ENCODE results near the gene DNAJB8.

The DNAJB8 gene

DNA sequence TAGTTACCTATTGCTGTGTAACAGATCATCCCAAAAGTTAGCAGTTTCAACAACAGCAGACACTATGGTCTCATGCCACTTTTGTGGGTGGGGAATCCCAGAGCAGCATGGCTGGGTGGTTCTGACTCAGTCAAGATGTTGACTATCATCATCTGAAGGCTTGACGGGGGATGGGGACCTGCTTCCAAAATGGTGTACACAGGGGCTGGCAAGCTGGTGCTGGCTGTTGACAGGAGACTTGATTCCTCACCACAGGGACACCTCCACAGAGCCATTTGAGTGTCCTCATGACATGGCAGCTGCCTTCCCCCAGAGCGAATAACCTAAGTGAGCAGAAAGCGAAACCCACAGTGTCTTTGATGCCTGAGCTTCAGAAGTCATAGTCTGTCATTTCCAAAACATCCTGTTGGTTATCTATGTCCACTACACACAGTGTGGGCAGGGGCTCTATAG, 19.1 kb downstream of the DNAJB8 start:
- DNase-seq (ENCODE audit: low spot score), result no peak

DNA sequence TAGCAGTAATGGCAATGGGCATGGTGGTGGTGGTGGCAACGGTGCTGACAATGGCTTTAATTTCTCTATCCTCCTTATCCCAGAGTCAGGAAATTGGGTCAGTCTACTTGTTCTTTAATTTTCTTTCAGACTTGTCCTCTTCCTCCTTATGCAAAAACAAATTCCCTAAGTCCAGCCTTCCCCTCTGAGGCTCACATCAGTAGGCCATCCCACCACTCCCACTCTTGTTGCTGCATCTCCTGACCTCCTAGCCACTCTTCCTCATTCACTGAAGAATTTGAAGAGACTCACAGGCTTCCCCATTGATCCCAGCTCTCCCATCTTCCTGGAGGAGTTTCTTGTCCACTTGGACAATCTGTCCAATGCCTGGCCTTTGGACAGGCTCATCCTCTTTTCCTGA, 19.9 kb downstream of the DNAJB8 start:
- DNase-seq (ENCODE audit: low spot score), result no peak

DNA sequence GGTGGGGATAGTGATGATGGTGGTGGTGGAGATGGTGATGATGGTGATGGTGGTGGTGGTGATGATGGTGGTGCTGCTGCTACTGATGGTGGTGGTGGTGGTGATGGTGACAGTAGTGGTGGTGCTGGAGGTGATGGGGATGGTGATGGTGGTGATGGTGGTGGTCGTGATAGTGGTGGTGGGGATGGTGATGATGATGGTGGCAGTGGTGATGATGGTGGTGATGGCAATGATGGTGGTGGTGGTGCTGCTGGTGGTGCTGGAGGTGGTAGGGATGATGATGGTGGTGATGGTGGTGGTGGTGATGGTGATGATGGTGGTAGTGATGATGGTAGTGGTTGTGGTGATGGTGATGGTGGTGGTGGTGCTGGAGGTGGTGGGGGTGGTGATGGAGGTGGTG, 21.3 kb downstream of the DNAJB8 start:
- no peak for DNase-seq (ENCODE audit: low spot score)

DNA sequence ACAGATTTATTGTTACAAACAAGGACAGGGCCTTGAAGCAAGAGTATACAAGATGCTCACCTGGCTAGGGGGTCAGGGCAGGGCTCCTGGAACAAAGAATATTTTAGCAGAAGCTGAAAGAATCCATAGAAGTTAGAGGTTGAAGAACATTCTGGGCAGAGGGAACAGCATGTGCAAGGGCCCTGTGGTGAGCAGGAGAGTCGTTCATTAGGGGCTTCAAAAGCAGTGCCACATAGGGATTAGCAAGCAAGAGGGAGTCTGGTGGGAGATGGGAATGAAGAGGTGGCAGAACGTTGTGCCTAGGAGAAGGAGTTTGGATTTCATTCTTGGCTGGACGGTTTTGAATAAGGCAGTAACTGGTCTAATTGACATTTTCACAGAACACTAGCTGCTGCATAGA, 22.9 kb downstream of the DNAJB8 start:
- DNase-seq (ENCODE audit: low spot score), result no peak

DNA sequence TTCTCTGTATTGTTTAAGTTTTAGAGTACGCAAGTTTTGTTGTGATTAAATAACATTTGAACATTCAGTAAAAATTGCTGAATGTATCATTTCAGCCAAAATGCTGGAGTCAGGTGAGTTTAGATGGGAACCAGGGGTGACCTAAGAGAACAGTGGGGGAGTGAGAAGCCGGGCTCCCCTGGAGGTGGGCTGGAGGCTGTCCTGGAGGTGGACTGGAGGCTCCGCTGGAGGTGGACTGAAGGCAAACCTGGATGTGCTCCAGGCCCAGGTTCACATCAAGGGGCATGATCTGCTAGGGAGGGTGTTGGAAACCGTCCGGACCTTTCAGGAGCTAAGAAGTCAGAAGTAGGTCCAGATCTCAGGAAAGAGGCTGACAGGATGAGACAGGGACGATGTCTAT, 23.7 kb downstream of the DNAJB8 start:
- no peak for DNase-seq (ENCODE audit: low spot score)

DNA sequence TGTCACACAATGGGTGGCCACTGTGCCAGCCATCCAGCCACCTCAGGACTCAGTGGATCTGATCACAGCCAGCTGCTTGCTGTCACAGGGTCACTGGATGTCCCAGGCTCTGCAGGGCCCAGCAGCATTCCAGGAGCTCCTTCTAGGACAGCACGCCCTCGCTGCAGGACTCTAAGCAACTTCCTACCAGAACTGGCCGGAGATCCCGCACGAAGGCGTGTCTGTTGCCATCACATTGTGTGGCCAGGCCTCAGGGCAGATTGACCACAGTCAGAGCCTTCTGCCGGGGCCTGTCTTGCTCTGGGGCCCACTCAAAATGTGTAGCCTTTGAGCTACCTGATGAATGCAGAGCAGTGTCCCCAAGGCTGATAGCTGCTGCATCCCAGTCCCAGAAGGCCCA, 24.6 kb downstream of the DNAJB8 start:
- DNase-seq (ENCODE audit: low spot score), result no peak

DNA sequence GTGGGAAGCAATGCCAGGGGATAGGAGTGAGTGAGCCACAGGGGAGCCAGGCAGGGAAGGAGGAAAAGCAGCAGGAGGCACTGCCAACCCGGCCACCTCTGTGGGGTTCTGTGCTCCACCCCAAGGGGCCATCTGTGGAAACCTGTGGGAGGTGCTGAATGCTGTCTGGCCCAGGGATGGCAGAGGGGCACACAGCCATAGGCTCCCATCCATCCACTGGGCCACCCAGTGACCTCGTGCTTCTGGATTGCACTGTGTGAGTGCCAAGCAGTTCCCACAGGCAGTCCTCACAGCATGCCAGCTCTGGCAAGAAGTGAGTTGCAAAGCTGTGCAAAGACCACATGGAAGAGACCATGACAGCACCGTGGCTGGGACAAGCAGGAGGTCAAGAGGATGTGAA, 27.5 kb downstream of the DNAJB8 start:
- DNase-seq (ENCODE audit: low spot score), result no peak

DNA sequence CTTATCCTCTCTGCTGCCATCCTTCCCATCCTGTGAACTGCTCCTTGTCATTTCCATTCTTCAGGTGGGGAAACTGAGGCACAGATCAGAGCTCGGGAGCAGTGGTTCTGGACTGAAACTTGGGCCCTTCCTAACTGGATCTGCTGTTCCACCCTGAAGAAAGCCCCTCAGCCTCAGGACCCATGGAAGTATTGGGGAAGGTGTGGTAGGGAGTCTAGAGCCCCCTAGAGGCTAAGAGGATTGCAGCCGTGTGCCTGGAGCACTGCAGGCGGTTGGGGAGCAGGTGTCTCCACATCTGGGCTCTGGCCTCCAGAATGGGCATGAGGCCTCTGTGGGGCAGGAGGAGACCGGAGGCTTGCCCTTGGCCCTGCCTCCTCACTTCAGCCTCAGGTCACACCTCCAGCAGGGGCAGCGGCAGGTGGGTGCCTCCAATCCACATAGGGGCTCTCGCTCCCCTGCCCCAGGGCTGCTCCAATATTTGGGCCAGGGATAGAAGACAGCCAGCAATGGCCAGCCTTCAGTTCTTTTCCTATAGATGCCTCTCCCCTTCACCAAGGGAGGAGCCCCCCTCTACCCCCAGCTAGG, 28.1 kb downstream of the DNAJB8 start:
- no peak for DNase-seq (ENCODE audit: low spot score)

DNA sequence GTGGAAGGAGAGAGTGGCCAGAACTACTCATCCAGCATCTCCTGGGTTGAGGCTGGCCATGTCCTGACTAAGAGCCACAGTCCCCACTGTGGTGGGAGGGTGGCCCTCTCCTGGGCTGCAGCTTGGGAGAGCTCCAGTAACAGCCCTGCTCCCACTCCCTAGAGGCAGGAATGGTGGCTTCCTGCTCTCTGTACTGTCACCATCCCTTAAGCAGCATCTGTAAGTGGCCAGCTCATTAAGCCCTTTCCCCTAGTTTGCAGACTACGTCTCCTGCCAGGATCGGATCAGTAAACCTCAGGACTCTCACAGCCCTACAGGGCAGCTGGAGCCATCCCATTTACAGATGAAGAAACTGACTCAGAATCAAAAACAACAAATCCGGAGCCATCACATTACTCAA, 30.5 kb downstream of the DNAJB8 start:
- DNase-seq (ENCODE audit: low spot score), result no peak

DNA sequence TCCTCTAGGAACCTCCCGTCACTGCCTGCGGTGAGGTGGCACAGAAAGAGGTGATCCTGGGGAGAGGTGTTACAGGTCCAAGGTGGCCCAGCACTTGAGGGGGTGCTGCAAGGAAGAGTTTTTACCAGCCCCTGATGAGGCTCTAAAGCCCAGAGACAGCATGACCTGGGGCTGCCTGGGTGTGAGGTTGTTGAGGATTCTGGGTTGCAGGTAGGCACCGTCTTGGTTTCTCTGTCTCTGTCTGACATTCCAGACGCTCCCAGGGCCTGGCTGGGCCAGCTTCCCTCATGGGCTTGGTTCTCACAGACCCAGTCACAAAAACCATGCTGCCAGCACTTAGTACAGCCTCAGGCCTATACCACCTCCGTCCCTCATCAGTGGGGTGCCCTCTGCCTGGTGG, 31.1 kb downstream of the DNAJB8 start:
- DNase-seq (ENCODE audit: low spot score), result no peak

DNA sequence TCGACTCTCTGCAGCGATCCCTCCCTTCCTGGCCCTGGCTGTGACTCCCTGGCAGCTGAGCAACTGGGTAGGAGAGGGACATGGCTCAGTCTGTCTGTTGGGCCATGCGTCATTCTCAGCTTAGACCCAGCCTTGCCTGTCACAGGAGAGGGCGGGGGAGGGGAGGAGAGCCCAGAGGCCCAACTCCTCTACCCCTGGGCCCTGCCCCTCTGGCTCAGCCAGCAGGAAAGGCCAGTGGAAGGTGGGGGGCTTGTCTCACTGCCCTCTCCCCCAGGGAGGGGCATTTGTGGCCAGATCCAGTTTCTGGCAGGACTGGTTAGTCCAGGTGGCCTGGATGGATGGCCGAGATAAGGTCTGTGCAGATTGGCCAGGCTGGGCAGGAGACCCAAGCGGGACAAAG, 31.6 kb downstream of the DNAJB8 start:
- no peak for DNase-seq (ENCODE audit: low spot score)

DNA sequence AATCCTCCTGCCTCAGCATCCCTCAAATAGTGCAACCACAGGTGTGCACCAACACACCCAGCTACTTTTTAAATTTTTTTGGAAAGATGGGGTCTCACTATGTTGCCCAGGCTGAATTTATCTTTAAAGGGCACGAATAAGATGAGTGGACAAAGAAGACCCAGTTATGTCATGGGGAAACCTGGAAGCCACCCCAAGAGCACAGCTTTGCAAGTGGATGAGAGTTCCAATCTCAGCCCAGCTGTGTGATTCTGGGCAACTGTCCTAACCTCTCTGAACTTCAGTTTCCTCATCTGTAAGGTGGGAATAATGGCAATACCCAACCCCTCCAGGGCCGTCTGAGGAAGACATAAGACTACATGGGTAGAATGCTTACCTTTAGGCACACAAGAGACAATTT, 32.2 kb downstream of the DNAJB8 start:
- DNase-seq (ENCODE audit: low spot score), result no peak

DNA sequence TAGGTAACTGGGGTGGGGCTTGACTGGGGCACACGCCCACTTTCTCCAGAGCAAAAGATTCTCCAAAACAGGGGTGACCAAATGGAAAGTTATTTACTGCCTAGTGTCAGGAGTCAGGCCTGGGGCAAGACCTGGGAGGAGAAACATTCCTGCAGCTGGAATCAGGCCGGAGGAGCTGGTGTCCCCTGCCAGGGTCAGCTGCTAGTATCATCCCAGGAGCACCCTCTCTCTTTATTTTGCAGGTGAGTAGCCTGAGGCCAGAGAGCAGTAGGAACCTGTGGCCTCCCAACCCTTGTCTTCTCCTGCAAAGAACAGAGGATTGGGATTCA, 32.9 kb downstream of the DNAJB8 start:
- DNase-seq (ENCODE audit: low spot score), result no peak

DNA sequence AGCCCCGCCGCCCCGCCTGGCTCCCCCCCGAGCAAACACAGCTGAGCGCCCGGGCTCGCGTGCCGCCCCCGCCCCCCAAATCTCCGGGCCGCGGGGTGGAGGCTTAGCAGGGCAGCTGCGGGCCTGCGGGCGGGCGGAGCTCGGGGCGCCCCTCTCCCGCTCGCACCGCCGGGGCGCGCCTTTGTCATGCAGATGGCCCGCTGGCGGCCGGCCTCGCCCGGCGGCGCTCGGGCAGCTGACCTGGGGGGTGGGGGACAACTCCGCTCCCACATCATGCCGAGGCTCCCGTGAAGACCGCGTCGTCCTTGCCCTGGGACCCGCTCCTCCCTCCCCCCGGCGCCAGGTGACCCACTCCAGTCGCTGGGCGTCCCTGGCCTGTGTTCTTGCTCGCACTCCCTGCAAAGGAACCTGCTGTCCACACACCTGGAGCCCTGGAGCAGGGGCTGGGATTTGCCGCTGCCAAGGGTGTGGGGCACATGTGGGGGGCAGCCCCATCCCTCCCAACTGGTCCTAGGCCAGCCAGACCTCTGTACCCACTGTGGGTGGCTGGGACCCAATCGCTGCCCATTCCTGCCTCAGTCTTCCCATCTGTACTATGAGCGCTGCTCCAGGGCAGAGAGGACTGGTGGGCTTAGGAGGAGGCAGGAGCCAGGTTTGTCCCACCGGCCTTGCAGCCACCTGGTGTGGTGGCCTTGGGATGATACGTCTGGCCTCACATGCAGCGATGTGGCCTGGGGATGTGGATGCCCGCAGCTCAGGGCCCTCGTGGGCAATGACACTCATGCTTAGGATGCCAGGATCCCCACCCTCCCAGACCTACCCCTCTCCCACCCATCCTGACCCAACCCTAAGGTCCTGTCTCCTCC, 33.5 kb downstream of the DNAJB8 start:
- DNase-seq (ENCODE audit: low spot score), result no peak

DNA sequence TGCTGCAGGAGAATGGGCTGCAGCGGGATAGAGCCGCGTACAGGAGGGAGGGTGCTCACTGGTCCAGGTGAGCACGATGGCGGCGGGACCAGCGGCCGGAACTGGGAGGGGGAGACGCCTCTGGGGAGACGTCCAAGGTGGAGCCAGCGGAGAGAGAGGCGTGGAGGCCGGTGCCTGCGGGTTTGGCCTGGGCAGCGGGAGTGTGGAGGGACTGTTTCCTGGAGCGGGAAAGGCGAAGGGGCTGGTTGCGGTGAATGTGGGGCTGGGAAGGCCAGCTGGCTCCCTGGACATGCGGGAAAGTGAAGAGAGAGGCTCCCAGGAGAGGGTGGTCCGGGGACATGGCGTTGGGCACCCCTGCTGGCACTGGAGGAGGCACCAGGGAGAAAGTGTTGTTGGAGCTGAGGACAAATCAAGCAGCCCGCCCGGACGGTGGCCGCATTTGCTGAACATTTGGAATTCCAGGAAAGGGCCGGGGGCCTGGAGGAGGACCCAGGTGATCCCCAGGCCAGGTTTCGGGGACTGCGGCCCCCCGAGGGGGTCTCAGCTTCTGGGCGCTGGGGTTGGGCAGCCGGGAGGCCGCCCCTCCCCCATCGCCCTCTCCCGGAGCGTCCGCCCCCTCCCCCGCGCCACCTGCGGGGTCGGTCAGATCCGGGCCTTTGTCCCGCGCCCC, 34.3 kb downstream of the DNAJB8 start:
- no peak for DNase-seq (ENCODE audit: low spot score)

DNA sequence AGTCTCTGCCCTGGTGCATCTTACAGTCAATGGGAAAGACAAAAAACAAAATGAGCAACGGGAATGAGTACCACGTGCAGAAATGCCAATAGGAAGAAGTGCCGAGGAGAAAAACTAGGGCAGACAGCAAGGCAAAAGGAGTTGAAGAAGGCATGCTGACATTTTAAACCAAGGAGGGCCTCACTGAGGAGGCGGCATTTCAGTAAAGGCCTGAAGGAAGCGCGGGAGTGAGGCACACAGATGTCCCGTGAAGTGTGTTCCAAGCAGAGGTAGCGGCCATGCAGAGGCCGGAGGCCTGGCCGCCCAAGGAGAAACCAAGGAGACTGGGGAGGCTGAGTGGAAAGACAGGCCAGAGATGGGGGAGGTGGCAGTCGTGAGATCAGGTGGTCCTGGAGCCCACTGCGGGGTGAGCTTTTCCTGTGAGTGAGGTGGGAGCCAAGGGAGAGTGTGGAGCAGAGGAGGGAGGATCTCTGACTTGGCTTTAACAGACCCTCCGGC, 34.8 kb downstream of the DNAJB8 start:
- no peak for DNase-seq (ENCODE audit: low spot score)

DNA sequence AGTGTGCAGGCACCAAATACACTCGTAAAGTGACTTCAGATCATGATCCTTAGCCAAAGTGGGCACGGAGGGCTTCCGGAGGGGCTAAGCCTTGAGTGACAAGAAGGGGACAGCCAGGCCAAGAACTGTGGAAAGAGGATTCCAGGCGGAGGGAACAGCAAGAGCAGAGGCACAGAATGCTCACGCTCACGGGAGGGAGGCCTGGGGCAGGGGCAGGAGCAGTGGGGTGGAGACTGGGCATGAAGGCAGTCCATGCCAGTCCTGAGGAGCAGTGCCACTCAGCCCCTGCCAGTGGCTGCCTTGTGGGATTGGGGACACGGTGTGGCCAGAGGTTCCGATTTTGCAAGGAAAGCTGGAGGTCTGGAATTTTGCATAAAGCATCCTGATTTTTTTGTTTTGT, 36.0 kb downstream of the DNAJB8 start:
- no peak for DNase-seq (ENCODE audit: low spot score)

DNA sequence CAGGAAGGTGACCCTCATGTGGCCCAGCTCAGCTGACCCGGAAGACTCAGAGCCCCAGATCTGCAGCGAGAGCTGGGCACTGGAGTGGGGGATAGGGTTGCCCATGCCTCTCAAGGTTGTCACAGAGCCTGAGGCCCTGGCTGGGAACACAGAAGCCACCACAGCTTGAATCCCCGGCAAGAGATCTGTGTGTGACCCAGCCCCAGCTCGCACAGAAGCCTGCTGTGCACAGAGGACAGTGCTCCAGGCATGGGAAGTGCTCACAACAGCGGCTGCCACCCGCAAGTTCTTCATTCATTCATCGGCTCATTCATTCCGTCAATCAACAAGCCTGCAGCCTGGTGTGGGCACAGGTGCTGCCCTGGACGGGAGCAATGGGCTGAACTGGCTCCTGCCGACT, 36.4 kb downstream of the DNAJB8 start:
- DNase-seq (ENCODE audit: low spot score), result no peak

DNA sequence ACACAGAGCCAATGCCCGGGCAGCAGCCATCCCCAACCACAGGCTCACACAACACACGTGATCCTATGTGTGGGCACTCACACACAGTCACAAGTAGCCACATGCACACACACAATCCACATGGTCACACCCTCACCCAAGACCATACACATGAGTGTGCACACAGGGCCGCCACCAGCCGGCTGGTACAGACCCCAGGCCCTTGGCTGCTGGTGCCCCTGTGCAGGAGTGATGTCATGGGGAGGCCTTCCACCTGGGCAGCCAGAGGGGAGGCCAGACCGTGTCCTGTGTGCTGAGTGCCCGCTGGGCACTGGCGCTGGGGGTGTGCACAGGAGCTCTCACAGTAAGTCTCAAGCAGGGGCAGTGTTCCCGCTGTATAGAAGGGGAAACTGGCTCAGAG, 36.9 kb downstream of the DNAJB8 start:
- DNase-seq (ENCODE audit: low spot score), result no peak

DNA sequence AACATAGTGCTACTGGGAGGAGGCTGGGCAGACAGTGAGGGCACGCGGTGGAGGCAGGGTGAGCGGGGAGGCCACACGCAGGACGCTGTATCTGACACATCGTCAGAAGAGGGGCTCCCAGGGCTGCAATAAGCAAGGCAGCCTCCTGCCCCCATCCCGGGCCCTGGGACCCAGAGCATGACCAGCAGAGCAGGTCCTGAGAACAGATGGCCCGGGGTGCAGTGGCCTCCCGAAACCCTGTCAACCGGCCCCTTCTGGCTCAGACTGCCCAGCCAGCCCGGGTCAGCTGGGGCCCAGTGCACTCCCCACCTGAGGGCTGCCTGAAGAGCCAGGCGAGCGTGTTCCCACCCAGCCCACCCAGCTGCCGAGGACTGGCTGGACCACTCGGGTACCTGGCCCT, 37.4 kb downstream of the DNAJB8 start:
- no peak for DNase-seq (ENCODE audit: low spot score)

DNA sequence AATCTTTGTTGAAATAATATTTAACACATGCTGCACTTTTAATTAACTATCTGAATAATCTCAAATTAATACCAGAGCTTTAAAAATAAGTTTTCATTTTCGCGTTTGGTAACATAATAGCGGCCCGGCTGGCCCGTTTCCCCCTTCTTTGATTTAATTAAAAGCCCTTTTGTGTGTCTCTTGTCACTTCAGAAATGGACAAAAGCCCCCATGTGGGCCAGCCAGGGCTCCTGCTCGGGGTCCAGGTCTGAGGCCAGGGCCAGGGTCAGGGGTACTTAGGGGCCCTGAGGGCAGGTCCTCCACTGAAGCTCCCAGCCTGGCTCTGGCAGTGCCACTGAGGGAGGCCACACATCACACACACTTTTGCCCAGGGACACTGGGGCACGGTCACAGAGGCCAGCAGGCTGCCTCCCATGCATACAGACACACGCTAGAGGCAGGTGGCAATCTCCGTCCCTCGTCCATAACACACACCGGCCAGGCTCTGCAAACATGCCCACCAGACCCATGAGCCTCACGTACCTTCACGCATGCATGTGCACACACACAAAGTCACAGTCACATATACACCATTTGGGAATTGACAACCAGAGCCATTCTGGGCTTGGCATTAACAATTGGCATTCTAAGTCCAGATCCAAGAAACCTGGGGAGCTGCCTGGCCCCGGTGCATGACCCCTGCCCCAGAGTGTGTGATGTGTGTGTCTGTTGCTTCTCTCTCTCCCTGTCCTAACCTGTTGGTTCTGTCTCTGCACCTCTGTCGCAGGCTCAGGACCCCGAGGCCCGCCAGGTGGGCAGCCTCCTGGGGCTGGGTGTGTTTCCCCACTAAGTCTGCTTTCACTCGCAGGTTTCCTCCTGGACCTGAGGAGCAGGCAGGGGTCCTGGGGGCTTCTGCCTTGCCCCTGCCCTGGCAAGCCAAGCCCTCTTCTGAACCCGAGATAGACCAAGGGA, 38.5 kb downstream of the DNAJB8 start:
- no peak for DNase-seq (ENCODE audit: low spot score)
